HepG2 (cell line): ENCODE measurements around the gene IFI30.

Experiments
- CBX2 ChIP-seq, 2 experiments: fragments of 200-600 bp in 1 of 2; sonication (generic); formaldehyde crosslinking in 1 of 2; IDR thresholded peaks; 2 replicates each; pipeline versions ENCODE4 v1.7.0 to v1.8.1; 2018 to 2022; ENCODE audit warnings: low read depth in 2 of 2, low read length in 1 of 2, mild to moderate bottlenecking in 1 of 2, missing genetic modification reagents in 1 of 2
- CC2D1A ChIP-seq: sonication (generic); formaldehyde crosslinking; IDR thresholded peaks from 2 replicates; pipeline ENCODE4 v1.8.1; 2023; ENCODE audit warnings: mild to moderate bottlenecking, missing genetic modification reagents
- IRF2 ChIP-seq: IDR thresholded peaks from 2 replicates; pipeline ENCODE4 v1.6.1; 2018; ENCODE audit warnings: missing genetic modification reagents, missing compliant biosample characterization
- KAT8 ChIP-seq: IDR thresholded peaks from 2 replicates; pipeline ENCODE4 v1.6.1; 2016; ENCODE audit warnings: missing genetic modification reagents, missing compliant biosample characterization
- RBFOX2 ChIP-seq: fragments of 200-400 bp; formaldehyde crosslinking; IDR thresholded peaks from 2 replicates; pipeline ENCODE4 v1.6.1; 2017; ENCODE audit warnings: low read depth, mild to moderate bottlenecking, low read length
- YY1 ChIP-seq: IDR thresholded peaks from 2 replicates; pipeline ENCODE4 v1.6.1; 2011; ENCODE audit warnings: low read length, low read depth, moderate library complexity, mild to moderate bottlenecking; ENCODE audit not compliant: insufficient read depth, insufficient replicate concordance
- TF ChIP-seq, protein P1 (sequence below): sonication (generic); formaldehyde crosslinking; IDR thresholded peaks from 2 replicates; pipeline ENCODE4 v1.5.0; 2020; ENCODE audit warnings: mild to moderate bottlenecking, missing genetic modification reagents, moderate library complexity
- TF ChIP-seq, protein P2 (sequence below): sonication (generic); formaldehyde crosslinking; IDR thresholded peaks from 2 replicates; pipeline ENCODE4 v1.4.0; 2020; ENCODE audit warnings: mild to moderate bottlenecking, missing genetic modification reagents
- TF ChIP-seq, protein P3 (sequence below): sonication (generic); formaldehyde crosslinking; IDR thresholded peaks from 2 replicates; pipeline ENCODE4 v1.8.1; 2022; ENCODE audit warnings: mild to moderate bottlenecking, missing genetic modification reagents

DNA sequence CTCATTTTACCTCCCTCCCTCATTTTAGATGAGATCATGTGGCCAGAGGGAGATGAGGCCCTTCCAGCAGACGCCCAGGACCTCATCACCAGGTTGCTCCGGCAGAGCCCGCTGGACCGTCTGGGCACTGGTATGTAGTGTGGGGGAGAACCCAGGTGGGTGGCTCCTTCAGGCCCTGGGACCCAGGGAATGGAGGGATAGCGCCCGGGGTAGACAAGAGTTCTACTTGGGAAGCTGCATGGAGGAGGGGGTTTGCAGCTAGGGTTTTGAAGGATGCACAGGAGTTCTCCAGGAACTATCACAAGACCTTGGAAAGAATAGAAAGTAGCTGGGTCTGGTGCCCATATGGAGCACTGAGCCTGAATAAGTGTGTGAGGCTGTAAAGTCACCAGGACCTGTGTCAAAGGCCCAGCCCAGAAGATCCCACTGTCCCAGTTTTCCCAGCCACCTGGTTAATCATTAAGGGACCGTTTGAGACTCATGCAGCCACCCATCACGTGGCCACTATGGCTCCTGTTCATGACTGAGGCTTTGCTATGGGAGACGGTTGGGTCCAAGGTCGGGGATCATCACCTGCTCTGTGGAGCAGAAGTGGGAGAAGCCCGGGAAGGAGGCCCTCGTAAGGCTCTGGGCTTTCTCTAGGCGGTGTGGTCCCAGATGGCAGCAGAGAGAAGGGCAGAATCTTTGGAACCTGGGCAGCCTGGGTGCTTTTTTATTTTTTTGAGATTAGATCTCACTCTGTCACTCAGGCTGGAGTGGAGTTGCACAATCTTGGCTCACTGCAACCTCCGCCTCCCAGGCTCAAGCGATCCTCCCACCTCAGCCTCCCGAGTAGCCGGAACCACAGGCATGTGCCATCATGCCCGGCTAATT lies 37.7 kb upstream of the IFI30 start:
- TF ChIP-seq KAT8 (CRISPR knock-in tag), result peak; percentile 78
- peak; percentile 35; the same call in 1 of the 2 replicates for TF ChIP-seq RBFOX2
- TF ChIP-seq IRF2 (CRISPR knock-in tag), result peak; percentile 73
- no peak for TF ChIP-seq CBX2 (IDR thresholded peaks at IDR 0.05; ENCODE audit: low read depth, low read length)
- no peak for TF ChIP-seq CBX2 (CRISPR knock-in tag; IDR thresholded peaks at IDR 0.05; ENCODE audit: low read depth)
- TF ChIP-seq, protein P1, sequence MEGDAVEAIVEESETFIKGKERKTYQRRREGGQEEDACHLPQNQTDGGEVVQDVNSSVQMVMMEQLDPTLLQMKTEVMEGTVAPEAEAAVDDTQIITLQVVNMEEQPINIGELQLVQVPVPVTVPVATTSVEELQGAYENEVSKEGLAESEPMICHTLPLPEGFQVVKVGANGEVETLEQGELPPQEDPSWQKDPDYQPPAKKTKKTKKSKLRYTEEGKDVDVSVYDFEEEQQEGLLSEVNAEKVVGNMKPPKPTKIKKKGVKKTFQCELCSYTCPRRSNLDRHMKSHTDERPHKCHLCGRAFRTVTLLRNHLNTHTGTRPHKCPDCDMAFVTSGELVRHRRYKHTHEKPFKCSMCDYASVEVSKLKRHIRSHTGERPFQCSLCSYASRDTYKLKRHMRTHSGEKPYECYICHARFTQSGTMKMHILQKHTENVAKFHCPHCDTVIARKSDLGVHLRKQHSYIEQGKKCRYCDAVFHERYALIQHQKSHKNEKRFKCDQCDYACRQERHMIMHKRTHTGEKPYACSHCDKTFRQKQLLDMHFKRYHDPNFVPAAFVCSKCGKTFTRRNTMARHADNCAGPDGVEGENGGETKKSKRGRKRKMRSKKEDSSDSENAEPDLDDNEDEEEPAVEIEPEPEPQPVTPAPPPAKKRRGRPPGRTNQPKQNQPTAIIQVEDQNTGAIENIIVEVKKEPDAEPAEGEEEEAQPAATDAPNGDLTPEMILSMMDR (CRISPR knock-in tag), result peak; percentile 27
- no peak for TF ChIP-seq CC2D1A (CRISPR knock-in tag)
- TF ChIP-seq, protein P2, sequence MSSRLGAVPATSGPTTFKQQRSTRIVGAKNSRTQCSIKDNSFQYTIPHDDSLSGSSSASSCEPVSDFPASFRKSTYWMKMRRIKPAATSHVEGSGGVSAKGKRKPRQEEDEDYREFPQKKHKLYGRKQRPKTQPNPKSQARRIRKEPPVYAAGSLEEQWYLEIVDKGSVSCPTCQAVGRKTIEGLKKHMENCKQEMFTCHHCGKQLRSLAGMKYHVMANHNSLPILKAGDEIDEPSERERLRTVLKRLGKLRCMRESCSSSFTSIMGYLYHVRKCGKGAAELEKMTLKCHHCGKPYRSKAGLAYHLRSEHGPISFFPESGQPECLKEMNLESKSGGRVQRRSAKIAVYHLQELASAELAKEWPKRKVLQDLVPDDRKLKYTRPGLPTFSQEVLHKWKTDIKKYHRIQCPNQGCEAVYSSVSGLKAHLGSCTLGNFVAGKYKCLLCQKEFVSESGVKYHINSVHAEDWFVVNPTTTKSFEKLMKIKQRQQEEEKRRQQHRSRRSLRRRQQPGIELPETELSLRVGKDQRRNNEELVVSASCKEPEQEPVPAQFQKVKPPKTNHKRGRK (CRISPR knock-in tag), result no peak
- TF ChIP-seq, protein P3, sequence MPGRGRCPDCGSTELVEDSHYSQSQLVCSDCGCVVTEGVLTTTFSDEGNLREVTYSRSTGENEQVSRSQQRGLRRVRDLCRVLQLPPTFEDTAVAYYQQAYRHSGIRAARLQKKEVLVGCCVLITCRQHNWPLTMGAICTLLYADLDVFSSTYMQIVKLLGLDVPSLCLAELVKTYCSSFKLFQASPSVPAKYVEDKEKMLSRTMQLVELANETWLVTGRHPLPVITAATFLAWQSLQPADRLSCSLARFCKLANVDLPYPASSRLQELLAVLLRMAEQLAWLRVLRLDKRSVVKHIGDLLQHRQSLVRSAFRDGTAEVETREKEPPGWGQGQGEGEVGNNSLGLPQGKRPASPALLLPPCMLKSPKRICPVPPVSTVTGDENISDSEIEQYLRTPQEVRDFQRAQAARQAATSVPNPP (CRISPR knock-in tag), result no peak
- peak; percentile 79 for TF ChIP-seq YY1
